Fibroblast of pulmonary artery (primary cell): Measurements from ENCODE around the gene GNB1L.

Experiments
- DNase-seq: peaks from one replicate; pipeline ENCODE4 v3.0.0-alpha.2; 2010; ENCODE audit warnings: low read depth
- H3K4me3 ChIP-seq: replicated peaks from 2 replicates; pipeline ENCODE4 v1.5.1; 2011; ENCODE audit warnings: low read depth, mild to moderate bottlenecking, control low read depth, low read length, moderate library complexity
- TF ChIP-seq, protein P1 (sequence below): IDR thresholded peaks from 2 replicates; pipeline ENCODE4 v1.5.1; 2011; ENCODE audit warnings: mild to moderate bottlenecking, control low read depth, low read length, inconsistent platforms; ENCODE audit errors: missing control alignments

Gene GNB1L

DNA sequence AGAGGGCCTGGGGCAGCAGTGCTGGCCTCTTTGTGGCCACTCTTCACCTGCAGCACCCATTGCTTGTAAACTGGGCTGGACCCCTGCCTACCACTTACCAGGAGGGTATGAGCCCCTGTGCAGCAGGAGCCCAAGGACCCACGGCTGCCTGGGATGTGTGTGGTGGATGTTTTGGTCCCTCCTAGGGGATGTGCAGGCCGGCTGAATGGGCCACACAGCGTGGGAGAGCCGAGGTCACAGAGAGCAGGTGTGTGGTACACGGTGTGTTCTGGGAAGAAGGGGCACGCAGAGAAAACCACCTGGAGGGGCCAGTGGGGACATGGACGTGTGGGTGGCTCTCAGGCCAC, 19.3 kb upstream of the GNB1L start:
- no peak overlapping the region for H3K4me3 ChIP-seq
- TF ChIP-seq, protein P1, sequence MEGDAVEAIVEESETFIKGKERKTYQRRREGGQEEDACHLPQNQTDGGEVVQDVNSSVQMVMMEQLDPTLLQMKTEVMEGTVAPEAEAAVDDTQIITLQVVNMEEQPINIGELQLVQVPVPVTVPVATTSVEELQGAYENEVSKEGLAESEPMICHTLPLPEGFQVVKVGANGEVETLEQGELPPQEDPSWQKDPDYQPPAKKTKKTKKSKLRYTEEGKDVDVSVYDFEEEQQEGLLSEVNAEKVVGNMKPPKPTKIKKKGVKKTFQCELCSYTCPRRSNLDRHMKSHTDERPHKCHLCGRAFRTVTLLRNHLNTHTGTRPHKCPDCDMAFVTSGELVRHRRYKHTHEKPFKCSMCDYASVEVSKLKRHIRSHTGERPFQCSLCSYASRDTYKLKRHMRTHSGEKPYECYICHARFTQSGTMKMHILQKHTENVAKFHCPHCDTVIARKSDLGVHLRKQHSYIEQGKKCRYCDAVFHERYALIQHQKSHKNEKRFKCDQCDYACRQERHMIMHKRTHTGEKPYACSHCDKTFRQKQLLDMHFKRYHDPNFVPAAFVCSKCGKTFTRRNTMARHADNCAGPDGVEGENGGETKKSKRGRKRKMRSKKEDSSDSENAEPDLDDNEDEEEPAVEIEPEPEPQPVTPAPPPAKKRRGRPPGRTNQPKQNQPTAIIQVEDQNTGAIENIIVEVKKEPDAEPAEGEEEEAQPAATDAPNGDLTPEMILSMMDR: no peak
- DNase-seq: no peak

DNA sequence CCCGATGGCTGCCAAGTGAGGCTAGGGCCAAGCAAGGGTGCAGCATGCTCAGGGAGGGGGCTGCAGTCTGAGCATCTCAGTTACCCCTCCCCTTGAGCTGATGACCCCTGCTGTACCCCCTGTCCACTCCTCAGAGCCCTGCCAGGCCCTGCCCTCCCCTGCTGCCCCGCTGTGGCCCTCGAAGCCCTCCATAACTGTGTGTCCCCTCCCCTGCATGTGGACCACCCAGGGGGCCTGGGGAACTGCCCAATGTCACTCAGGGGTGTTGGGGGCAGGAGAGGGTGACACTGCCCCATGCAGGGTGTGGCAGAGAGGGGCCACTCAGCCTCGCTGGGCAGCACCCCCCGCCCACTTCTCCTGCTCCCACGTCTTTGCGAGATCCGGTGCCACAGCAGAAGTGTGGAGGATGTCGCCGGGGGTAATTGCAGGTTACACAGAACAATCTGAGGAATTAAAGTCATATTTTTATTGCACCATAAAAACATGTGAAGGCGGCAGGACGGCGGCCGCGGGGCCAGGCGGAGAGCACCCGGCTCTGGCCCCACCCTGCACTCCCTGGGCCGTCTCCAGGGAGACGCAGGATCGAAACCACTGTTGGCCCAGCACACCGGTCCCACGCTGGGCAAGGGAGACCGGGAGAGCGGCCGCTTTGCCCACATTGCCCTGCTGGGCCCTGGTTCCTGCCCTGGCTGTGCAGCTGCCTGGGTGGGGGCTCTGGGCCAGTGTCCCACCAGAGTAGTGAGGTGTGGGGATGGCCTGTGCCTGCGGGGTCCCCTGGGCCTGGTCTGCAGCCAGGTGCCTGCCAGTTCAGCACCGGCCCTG, 18.7 kb upstream of the GNB1L start:
- no peak overlapping the region for H3K4me3 ChIP-seq
- TF ChIP-seq, protein P1: no peak
- DNase-seq: no peak

DNA sequence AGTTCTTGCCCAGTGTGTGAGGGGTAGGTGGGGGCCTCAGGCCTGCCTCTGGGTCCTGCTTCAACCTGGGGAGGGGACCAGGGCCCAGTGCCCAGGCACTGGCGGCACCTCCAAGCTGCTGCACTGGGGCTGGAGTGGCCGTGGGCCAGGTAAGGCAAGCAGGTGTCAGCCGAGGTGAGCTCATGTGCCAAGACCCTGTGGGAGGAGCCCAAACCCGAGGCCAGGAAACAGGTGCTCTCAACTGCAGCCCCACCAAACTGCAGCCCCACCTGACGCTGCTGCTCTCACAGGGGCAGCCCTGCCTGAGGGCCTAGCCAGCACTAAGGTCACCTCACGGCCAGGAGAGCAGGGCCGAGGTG, 18.1 kb upstream of the GNB1L start:
- no peak overlapping the region for H3K4me3 ChIP-seq
- no peak for DNase-seq
- TF ChIP-seq, protein P1: no peak

DNA sequence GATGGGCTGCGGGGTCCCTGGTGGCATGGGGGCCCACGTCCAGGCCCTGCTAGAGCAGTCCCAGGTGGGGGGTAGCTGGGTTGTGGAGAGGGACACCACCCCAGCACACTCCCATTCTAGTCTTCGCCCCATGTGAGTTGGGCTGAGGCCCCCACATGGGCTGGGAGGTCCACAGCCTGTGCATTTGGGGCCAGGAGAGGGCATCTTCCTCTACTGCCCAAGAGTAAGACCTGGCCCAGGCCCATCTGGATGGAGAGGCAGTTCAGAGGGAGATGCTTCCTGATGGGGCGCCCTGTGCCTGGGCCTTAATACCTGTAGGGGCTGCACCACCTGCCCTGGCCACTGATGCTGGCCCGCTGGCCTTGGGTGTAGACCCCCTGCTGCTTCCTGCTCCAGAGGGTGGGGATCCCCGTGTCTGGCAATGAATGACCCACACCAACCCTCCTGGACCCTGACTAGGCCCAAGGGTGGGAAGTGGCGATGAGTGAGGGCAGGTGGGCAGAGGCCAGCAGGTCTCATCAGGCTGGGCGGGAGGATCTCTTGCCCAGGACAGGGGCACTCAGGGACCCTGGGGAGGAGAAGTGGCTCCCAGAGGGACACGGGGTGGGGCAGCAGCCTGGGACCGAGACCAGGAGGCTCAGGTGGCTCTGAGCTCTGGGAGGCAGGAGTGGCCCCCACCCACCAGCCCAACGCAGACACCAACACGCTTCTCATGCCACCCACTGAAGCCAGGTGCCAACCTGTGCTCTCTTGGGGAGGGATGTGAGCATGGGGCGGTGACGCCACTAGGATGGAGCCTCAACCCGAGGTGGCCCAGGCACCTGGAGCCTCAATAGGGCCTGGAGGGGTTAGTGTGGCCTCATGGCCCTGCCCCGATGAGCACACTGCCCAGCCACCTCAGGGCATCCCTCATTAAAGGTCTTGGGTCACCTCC, 17.4 kb upstream of the GNB1L start:
- TF ChIP-seq, protein P1: no peak
- no peak for DNase-seq
- H3K4me3 ChIP-seq: no peak overlapping the region

DNA sequence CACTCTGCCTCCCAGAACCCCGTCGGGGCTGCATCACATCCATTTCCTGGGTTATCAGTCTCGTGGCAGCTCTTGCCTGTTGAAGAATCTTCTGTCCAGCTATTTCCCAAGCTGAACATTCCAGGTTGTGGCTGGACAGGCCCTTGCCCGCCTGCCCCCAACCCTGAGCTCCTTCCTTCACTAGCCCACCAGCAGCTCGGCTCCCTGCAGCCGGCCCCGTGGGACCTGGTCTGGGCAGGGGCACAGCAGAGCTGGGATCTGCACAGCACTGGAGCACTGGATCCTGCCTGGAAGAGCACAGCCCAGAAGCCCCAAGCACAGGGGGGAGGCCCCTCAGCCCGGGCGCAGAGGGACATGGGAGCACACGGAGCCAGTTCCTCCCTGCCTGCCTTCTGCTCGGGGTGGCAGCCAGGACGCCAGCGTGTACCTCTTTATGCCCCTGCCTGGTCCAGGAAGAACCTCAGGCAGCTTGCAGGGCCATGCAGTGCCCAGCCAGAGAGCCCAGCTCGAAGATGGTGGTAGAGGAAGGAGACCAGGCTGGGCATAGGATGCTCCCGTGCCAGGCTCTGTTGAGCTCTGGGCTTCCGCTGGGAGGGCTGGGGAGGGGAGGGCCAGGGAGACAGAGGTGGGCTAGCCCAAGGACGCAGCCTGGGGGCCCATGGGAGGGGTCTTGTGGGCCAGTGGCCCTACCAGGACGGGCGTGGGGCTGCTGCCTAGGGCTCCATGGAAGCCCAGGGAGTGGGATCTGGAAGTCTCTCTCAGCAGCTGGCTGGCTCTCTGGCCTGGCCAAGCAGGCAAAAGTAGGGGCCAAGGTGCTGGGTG, 16.6 kb upstream of the GNB1L start:
- no peak for DNase-seq
- H3K4me3 ChIP-seq: no peak overlapping the region
- TF ChIP-seq, protein P1: no peak

DNA sequence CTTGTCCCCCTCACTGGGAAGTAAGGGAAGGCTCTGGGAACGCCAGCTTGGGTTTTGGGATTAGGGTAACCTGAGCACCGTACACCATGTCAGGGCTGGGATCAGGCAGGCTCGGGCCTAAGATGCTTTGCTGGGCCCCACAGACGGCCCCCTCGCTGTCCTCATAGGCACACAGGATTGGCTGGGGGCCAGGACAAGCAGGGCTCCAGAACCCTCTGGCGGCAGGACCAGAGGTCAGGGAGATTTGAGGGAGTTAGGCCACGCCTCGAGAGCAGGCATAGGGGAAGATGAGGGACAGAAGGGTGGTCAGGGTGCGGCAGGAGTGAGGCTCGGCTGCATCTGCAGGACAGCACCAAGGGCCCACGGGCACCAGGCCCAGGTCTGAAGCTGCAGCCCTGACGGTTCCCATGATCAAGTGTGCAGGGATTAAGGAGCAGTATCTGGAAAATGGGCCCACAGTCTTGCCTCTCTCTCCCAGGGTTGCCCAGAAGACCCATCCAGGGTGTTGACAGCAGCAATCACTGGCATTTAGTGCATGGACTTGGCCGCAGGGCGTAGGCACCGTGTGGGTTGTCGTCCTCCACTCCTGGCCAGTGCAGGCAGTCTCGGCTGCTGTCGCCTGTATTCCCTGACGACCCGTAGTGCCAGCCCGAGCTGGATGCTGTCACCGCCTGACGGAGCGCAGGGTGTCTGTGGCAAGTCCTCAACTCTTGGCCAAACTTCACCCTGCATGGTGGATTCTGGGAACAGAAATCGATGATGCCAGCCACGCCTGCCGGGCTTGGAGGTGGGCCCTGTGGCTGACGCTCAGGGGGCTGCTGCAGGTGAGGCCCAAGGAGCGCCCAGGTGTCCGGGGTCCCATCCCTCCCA, 15.7 kb upstream of the GNB1L start:
- no peak overlapping the region for H3K4me3 ChIP-seq
- no peak for DNase-seq

More for the DNA sequence above, 15.7 kb upstream of the GNB1L start:
- TF ChIP-seq, protein P1: no peak
